Measurements from ENCODE around the gene ATP6V0C.
"Not testable (repeated sequence)": the region's sequence is repeated elsewhere in the genome, so short reads cannot be mapped to it uniquely, and the experiment has no call there.

Gene ATP6V0C

DNA sequence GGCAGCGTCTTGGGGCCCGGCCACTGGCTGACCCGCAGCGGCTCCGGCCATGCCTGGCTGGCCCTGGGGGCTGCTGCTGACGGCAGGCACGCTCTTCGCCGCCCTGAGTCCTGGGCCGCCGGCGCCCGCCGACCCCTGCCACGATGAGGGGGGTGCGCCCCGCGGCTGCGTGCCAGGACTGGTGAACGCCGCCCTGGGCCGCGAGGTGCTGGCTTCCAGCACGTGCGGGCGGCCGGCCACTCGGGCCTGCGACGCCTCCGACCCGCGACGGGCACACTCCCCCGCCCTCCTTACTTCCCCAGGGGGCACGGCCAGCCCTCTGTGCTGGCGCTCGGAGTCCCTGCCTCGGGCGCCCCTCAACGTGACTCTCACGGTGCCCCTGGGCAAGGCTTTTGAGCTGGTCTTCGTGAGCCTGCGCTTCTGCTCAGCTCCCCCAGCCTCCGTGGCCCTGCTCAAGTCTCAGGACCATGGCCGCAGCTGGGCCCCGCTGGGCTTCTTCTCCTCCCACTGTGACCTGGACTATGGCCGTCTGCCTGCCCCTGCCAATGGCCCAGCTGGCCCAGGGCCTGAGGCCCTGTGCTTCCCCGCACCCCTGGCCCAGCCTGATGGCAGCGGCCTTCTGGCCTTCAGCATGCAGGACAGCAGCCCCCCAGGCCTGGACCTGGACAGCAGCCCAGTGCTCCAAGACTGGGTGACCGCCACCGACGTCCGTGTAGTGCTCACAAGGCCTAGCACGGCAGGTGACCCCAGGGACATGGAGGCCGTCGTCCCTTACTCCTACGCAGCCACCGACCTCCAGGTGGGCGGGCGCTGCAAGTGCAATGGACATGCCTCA, 41.9 kb upstream of the ATP6V0C start:
- H3K4me3 ChIP-seq (ENCODE audit: low read length) = no peak overlapping the region
- TF ChIP-seq ZNF274 (IDR thresholded peaks at IDR 0.05; ENCODE audit: low read depth, low read length) = no peak

DNA sequence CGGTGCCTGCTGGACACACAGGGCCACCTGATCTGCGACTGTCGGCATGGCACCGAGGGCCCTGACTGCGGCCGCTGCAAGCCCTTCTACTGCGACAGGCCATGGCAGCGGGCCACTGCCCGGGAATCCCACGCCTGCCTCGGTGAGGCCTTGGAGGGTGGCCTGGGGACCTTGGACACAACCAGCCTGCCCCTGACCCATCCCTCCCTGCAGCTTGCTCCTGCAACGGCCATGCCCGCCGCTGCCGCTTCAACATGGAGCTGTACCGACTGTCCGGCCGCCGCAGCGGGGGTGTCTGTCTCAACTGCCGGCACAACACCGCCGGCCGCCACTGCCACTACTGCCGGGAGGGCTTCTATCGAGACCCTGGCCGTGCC, 41.3 kb upstream of the ATP6V0C start:
- TF ChIP-seq ZNF274 (IDR thresholded peaks at IDR 0.05; ENCODE audit: low read depth, low read length) = no peak
- H3K4me3 ChIP-seq (ENCODE audit: low read length) = no peak overlapping the region

GRCh38 chr16:2472885-2473445, 40.8 kb upstream of the ATP6V0C start:
- no peak for TF ChIP-seq ZNF274 (IDR thresholded peaks at IDR 0.05; ENCODE audit: low read depth, low read length)
- no peak overlapping the region for H3K4me3 ChIP-seq (ENCODE audit: low read length)

DNA sequence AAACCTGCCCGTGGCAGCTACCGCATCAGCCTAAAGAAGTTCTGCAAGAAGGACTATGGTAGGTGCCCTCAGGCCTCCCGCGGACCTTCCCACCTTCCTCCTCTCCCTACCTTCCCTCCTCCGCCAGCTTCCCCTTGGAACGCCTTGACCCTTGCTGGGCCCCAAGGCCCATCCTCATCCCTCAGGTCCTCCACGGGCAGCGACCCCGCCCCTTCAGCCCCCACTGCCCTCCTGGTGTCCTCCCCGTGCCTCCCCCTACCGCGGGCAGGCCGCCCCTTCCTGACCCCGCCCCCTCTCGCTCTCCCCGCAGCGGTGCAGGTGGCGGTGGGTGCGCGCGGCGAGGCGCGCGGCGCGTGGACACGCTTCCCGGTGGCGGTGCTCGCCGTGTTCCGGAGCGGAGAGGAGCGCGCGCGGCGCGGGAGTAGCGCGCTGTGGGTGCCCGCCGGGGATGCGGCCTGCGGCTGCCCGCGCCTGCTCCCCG, 40.3 kb upstream of the ATP6V0C start:
- H3K4me3 ChIP-seq (ENCODE audit: low read length) = peak overlapping the region; percentile 11; the same call in 1 of the 2 replicates
- no peak for TF ChIP-seq ZNF274 (IDR thresholded peaks at IDR 0.05; ENCODE audit: low read depth, low read length)

DNA sequence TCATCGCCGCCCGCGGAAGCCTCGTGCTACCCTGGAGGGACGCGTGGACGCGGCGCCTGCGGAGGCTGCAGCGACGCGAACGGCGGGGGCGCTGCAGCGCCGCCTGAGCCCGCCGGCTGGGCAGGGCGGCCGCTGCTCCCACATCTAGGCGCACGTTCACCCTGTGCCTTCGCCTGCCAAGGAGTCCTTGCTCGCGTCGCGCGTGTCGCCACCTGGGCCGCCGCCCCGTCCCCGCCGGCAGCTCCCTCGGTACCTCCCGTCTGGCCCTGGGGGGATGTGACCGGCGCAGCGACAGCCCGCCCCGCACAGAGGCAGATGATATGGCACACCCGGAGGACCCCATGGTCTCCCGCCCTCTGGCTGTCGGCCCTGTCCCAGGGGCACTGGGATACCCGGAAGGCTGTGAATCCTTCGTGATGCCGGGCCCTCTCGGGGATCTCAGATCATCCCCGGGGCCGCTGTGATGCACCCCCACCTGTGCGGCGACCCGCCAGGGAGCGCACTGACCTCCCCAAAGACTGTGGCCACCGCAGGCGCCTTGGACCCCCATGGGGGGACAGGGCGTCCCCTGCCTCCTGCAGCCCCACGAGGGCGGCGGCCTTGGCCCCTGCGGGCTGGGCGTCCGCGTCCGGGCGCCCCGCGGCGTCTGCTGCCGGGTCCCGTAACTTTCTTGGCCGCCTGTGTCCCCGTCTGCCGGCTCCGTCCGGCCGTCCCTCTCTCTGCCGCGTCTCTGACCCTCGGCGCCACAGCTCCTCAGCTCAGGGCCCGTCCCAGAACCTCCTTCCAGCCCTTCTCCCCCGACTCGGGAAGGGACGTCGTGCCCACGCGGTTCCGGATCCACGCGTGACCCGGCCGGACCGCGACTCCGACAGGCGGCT, 39.5 kb upstream of the ATP6V0C start:
- peak overlapping the region; percentile 75 for H3K4me3 ChIP-seq (ENCODE audit: low read length)
- TF ChIP-seq ZNF274 (IDR thresholded peaks at IDR 0.05; ENCODE audit: low read depth, low read length) = no peak

DNA sequence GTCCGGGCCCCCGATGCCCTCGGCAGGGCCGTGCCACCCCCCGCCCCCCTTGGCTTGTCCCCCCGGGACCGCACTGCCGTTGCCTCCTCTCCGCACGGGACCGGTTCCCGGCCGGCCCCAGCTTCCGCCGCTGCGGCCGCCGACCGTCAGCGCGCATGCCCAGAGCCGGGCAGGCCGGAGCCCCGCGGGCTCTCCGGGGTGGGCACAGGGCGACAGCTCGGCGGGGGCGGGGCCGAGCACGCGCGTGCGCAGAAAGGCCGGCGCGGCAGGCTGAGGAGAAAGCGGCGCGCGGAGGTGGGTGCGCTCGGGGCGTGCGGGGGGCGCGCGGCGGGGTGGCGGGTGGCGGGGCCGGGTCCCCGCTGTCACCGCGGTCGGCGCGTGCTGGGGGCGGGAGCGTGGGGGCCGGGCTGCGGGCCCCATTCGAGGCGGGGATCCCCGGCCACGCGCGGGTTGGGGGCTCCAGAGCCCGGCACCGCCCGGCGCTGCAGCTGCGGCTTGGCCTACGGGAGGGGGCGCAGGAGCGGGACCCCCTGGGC, 38.8 kb upstream of the ATP6V0C start, which contains the start of gene TBC1D24:
TSS of gene TBC1D24 (plus strand) at position 251 of the 536 bp plus-strand sequence. CDS start 21,022 bp downstream, outside the sequence.
- TF ChIP-seq ZNF274 (IDR thresholded peaks at IDR 0.05; ENCODE audit: low read depth, low read length) = no peak
- H3K4me3 ChIP-seq (ENCODE audit: low read length) = peak within 1 kb of the TSS; percentile 80

GRCh38 chr16:2475413-2476344, 38.1 kb upstream of the ATP6V0C start:
- H3K4me3 ChIP-seq (ENCODE audit: low read length) = peak overlapping the region; percentile 80; the same call in 1 of the 2 replicates
- TF ChIP-seq ZNF274 (IDR thresholded peaks at IDR 0.05; ENCODE audit: low read depth, low read length) = no peak

GRCh38 chr16:2476345-2476720, 37.4 kb upstream of the ATP6V0C start:
- no peak for TF ChIP-seq ZNF274 (IDR thresholded peaks at IDR 0.05; ENCODE audit: low read depth, low read length)
- H3K4me3 ChIP-seq (ENCODE audit: low read length) = no peak overlapping the region

DNA sequence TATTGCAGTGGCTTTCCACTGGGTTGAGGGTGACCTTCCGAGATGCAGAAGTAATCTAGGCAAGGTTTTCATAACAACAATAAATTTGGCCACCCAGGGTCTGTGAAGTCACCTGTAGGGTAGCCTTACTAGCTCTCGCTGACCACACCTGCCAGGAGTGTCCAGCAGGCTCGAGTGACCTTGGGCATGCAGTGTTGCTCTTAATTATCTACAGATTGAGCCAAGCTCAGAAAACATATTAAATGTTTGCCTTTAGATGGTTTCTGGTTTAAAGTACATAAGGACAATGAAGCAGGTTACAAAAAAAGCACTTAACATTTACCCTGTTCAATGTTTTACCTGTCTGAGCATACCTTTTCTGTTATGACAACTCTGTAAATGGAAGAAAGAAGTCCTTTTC, 37.0 kb upstream of the ATP6V0C start:
- H3K4me3 ChIP-seq (ENCODE audit: low read length) = no peak overlapping the region
- TF ChIP-seq ZNF274 (IDR thresholded peaks at IDR 0.05; ENCODE audit: low read depth, low read length) = no peak

GRCh38 chr16:2477327-2477726, 36.4 kb upstream of the ATP6V0C start:
- no peak overlapping the region for H3K4me3 ChIP-seq (ENCODE audit: low read length)
- no peak for TF ChIP-seq ZNF274 (IDR thresholded peaks at IDR 0.05; ENCODE audit: low read depth, low read length)

- TF ChIP-seq ZNF274 (IDR thresholded peaks at IDR 0.05; ENCODE audit: low read depth, low read length) = no peak
- H3K4me3 ChIP-seq (ENCODE audit: low read length) = no peak overlapping the region
These were observed 35.5 kb upstream of the ATP6V0C start for GRCh38 chr16:2478279-2478678.

- H3K4me3 ChIP-seq (ENCODE audit: low read length) = not testable (repeated sequence)
These were observed 33.8 kb upstream of the ATP6V0C start for GRCh38 chr16:2479996-2480395.

GRCh38 chr16:2480948-2481347, 32.8 kb upstream of the ATP6V0C start:
- TF ChIP-seq ZNF274 (IDR thresholded peaks at IDR 0.05; ENCODE audit: low read depth, low read length) = no peak

More at GRCh38 chr16:2480948-2481347, 32.8 kb upstream of the ATP6V0C start:
- H3K4me3 ChIP-seq (ENCODE audit: low read length) = no peak overlapping the region
